GM18499 (cell line): ENCODE measurements around the gene GIPC1.
A peak's percentile ranks its signal among the peaks of the same experiment; 100 is the strongest.
"Not testable (repeated sequence)": the region's sequence is repeated elsewhere in the genome, so short reads cannot be mapped to it uniquely, and the experiment has no call there.

Experiments
- ATAC-seq: cut with Tn5 transposase; IDR thresholded peaks from one replicate; pipeline ENCODE4 v1.9.1; 2021; ENCODE audit warnings: moderate number of reproducible peaks; ENCODE audit not compliant: insufficient read depth, unreplicated experiment

GIPC1 gene

GRCh38 chr19:14519245-14519859 is 23.4 kb upstream of the GIPC1 start:
- ATAC-seq: no peak

GRCh38 chr19:14517840-14518505 is 22.0 kb upstream of the GIPC1 start, which contains the start of gene DNAJB1:
Gene DNAJB1, minus strand, starts transcription at chr19:14518397. Its CDS starts 48 bp downstream, at chr19:14518349.
- ATAC-seq: peak; percentile 42

GRCh38 chr19:14517446-14517839 is 21.5 kb upstream of the GIPC1 start:
- ATAC-seq: no peak

GRCh38 chr19:14516746-14517438 is 21.0 kb upstream of the GIPC1 start:
- no peak for ATAC-seq

- no peak for ATAC-seq
Observed at GRCh38 chr19:14516048-14516534, 20.2 kb upstream of the GIPC1 start.

- no peak for ATAC-seq
Observed at GRCh38 chr19:14515501-14516047, 19.6 kb upstream of the GIPC1 start.

GRCh38 chr19:14514215-14514863 is 18.4 kb upstream of the GIPC1 start:
- ATAC-seq: no peak

- no peak for ATAC-seq
Observed at GRCh38 chr19:14512406-14512961, 16.6 kb upstream of the GIPC1 start.

- no peak for ATAC-seq
Observed at GRCh38 chr19:14511229-14511593, 15.3 kb upstream of the GIPC1 start.

GRCh38 chr19:14510311-14511228 is 14.6 kb upstream of the GIPC1 start:
- ATAC-seq: no peak

- no peak for ATAC-seq
Observed at GRCh38 chr19:14507704-14508542, 12.0 kb upstream of the GIPC1 start.

- ATAC-seq: no peak
Observed at GRCh38 chr19:14505488-14506239, 9.7 kb upstream of the GIPC1 start.

- not testable (repeated sequence) for ATAC-seq
Observed at GRCh38 chr19:14504575-14504974, 8.6 kb upstream of the GIPC1 start.

- no peak for ATAC-seq
Observed at GRCh38 chr19:14503285-14503684, 7.4 kb upstream of the GIPC1 start.

GRCh38 chr19:14502334-14503092 is 6.6 kb upstream of the GIPC1 start:
- ATAC-seq: no peak

- ATAC-seq: no peak
Observed at GRCh38 chr19:14497228-14497921, 1.4 kb upstream of the GIPC1 start.
